CD14-positive monocyte (primary cell): Measurements from ENCODE around the gene SART1. TPM values are rescaled to one million over a fixed set of nuclear protein-coding genes. Genes with fewer than 3 reads are reported as not detected.

Experiments
- DNase-seq, 3 donors: peaks; one replicate each; pipeline ENCODE4 v3.0.0-alpha.2; 2011 to 2022
- H2AFZ ChIP-seq: 2 replicates; pipeline ENCODE4 v1.6.0; 2012; ENCODE audit warnings: mild to moderate bottlenecking, low read depth, low read length, inconsistent platforms; ENCODE audit not compliant: insufficient read depth, poor library complexity, severe bottlenecking
- H3K27ac ChIP-seq, 2 donors: 1 replicate in 1 of 2; 2 replicates in 1 of 2; pipeline ENCODE4 v1.5.1; 2012 to 2013; ENCODE audit warnings: low read length in 2 of 2, control low read depth in 1 of 2, inconsistent platforms in 1 of 2, low read depth in 1 of 2, mild to moderate bottlenecking in 1 of 2
- H3K27me3 ChIP-seq, 2 donors: one replicate each; pipeline versions ENCODE4 v1.6.0 to v1.6.1; 2011 to 2013; ENCODE audit warnings: low read length in 2 of 2; ENCODE audit not compliant: control insufficient read depth in 2 of 2, insufficient read depth in 2 of 2
- H3K36me3 ChIP-seq, 2 donors: replicated peaks in 1 of 2; 1 replicate in 1 of 2; 2 replicates in 1 of 2; pipeline versions ENCODE4 v1.5.1 to v1.6.1; 2012 to 2013; ENCODE audit warnings: low read length in 2 of 2, control low read depth in 1 of 2, inconsistent platforms in 1 of 2, mild to moderate bottlenecking in 1 of 2; ENCODE audit not compliant: insufficient read depth in 2 of 2, control insufficient read depth in 1 of 2
- H3K4me1 ChIP-seq, 2 donors: 1 replicate in 1 of 2; 2 replicates in 1 of 2; pipeline versions ENCODE4 v1.5.1 to v1.6.1; 2012 to 2013; ENCODE audit warnings: low read length in 2 of 2, control low read depth in 1 of 2, inconsistent platforms in 1 of 2, mild to moderate bottlenecking in 1 of 2, moderate library complexity in 1 of 2; ENCODE audit not compliant: insufficient read depth in 2 of 2, control insufficient read depth in 1 of 2
- H3K4me2 ChIP-seq: replicated peaks from 2 replicates; pipeline ENCODE3; 2012; ENCODE audit warnings: low read length, moderate library complexity, mild to moderate bottlenecking; ENCODE audit not compliant: poor library complexity, severe bottlenecking; ENCODE audit errors: extremely low read depth
- H3K4me3 ChIP-seq, 3 experiments: fragments of 200-600 bp in 1 of 3; sonication (generic) in 1 of 3; replicated peaks in 1 of 3; 1 replicate in 2 of 3; 2 replicates in 1 of 3; pipeline ENCODE4 v1.5.1; 2011 to 2013; ENCODE audit warnings: low read length in 3 of 3, mild to moderate bottlenecking in 3 of 3, control low read depth in 2 of 3, low read depth in 2 of 3, inconsistent platforms in 1 of 3, moderate library complexity in 1 of 3
- H3K79me2 ChIP-seq: 2 replicates; pipeline ENCODE4 v1.6.0; 2012; ENCODE audit warnings: mild to moderate bottlenecking, control low read depth, inconsistent platforms, low read length, moderate library complexity; ENCODE audit not compliant: insufficient read depth
- H3K9ac ChIP-seq: 2 replicates; pipeline ENCODE4 v1.6.0; 2017; ENCODE audit warnings: low read length, mild to moderate bottlenecking; ENCODE audit not compliant: insufficient read depth, poor library complexity, severe bottlenecking
- H3K9me3 ChIP-seq, 2 donors: replicated peaks in 1 of 2; 1 replicate in 1 of 2; 2 replicates in 1 of 2; pipeline versions ENCODE4 v1.5.1 to v1.6.1; 2012 to 2013; ENCODE audit warnings: low read length in 2 of 2, control low read depth in 1 of 2; ENCODE audit not compliant: control insufficient read depth in 1 of 2, insufficient read depth in 1 of 2
- H4K20me1 ChIP-seq: 2 replicates; pipeline ENCODE4 v1.6.0; 2012; ENCODE audit warnings: mild to moderate bottlenecking, low read length, control low read depth, moderate library complexity; ENCODE audit not compliant: insufficient read depth
- H3K27ac Mint-ChIP-seq, 7 donors: one replicate each; pipeline ENCODE4 v1.8.0; 2020; ENCODE audit warnings: mild to moderate bottlenecking in 7 of 7, mixed read lengths in 7 of 7, moderate library complexity in 6 of 7, inconsistent platforms in 2 of 7
- H3K27me3 Mint-ChIP-seq, 3 donors: one replicate each; pipeline ENCODE4 v1.8.0; 2021 to 2022; ENCODE audit warnings: low read depth in 3 of 3, mild to moderate bottlenecking in 3 of 3, mixed read lengths in 3 of 3, moderate library complexity in 3 of 3, inconsistent platforms in 1 of 3
- H3K36me3 Mint-ChIP-seq, 2 donors: one replicate each; pipeline ENCODE4 v1.8.0; 2020; ENCODE audit warnings: mixed read lengths in 2 of 2, inconsistent platforms in 1 of 2, mild to moderate bottlenecking in 1 of 2
- H3K4me1 Mint-ChIP-seq: one replicate; pipeline ENCODE4 v1.8.0; 2020; ENCODE audit warnings: mild to moderate bottlenecking, mixed read lengths
- H3K4me3 Mint-ChIP-seq, 2 donors: one replicate each; pipeline ENCODE4 v1.8.0; 2020; ENCODE audit warnings: mild to moderate bottlenecking in 2 of 2, mixed read lengths in 2 of 2, moderate library complexity in 1 of 2
- H3K9me3 Mint-ChIP-seq, 7 donors: one replicate each; pipeline ENCODE4 v1.8.0; 2020 to 2022; ENCODE audit warnings: mixed read lengths in 7 of 7, mild to moderate bottlenecking in 6 of 7, moderate library complexity in 6 of 7, inconsistent platforms in 2 of 7
- WGBS: methylation state at CpG from one replicate; pipeline ENCODE4 v1.1.5; 2013; ENCODE audit warnings: missing lambda C conversion rate; ENCODE audit not compliant: insufficient coverage; 5-methylcytosine and 5-hydroxymethylcytosine counted together
- intact Hi-C, 2 donors: fragments of 100-400 bp; cut with micrococcal nuclease; formaldehyde crosslinking; loops; one replicate each; pipeline versions ENCODE4 v1.15.0 to v1.15.1; 2023
- polyA plus RNA-seq, 3 donors: library from polyadenylated mRNA; depleted of rRNA in 1 of 3; unstranded in 2 of 3; stranded (reverse) in 1 of 3; fragments of 300-500 nt in 2 of 3; fragments of >200 nt in 1 of 3; fragmentation: Illumina TruSeq in 2 of 3; gene quantifications; 1 replicate in 2 of 3; 2 replicates in 1 of 3; pipeline ENCODE4 v1.2.3, GENCODE V29; 2012 to 2021
- TF ChIP-seq, protein P1 (sequence below): fragments of 200-600 bp; IDR thresholded peaks from one replicate; pipeline ENCODE4 v1.8.0; 2022; ENCODE audit warnings: antibody characterized with exemption, mild to moderate bottlenecking

SART1 gene
- polyA plus RNA-seq, 3 donors: 8.9 to 52.8 (median 16.1) TPM

DNA sequence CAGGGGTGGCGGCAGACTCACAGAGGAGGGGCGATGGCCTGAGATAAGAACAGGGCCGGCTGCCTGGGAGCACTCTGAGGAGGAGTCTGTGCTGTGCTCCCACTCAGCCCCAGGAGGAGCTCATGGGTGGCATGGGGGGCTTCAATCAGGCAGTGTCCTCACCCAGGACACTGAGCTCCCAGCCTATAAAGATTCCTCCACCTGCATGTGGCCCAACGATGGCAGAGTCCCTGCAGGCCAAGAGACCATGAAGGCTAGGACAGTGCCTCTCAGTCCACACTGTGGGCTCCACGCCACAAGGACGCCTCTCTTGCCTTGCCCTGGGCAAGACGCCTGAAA lies 52.2 kb downstream of the SART1 start:
- Mint-ChIP-seq H3K27ac (peak overlapping the region in 1 of 7 donors; percentile 33), H3K4me3 (no peak overlapping the region), H3K27me3 (peaks cover 22 to 35% (median 32%) of the 10 kb centered on the region in 3 donors), H3K36me3 (peaks cover 19 to 27% of the 10 kb centered on the region in 2 donors), H3K9me3 (peaks cover 0 to 5% (median 2%) of the 10 kb centered on the region in 7 donors), H3K4me1 (peaks cover 41% of the 10 kb centered on the region)
- Histone ChIP-seq H3K4me3 (no peak overlapping the region), H3K4me2 (peak overlapping the region; percentile 53), H2AFZ (no peak overlapping the region), H3K9me3 (no peaks in the 10 kb centered on the region), H3K79me2 (no peaks in the 10 kb centered on the region), H3K4me1 (peaks cover 42 to 43% of the 10 kb centered on the region in 2 donors), H3K36me3 (peaks cover 8 to 9% of the 10 kb centered on the region in 2 donors), H3K9ac (no peak overlapping the region), H3K27ac (no peak overlapping the region), H3K27me3 (peaks cover 14 to 23% of the 10 kb centered on the region in 2 donors), H4K20me1 (no peaks in the 10 kb centered on the region)
- DNase-seq: no peak
- WGBS: 96% methylated on average over 5 of the region's 7 CpGs
- intact Hi-C loops: no loop called here
- TF ChIP-seq, protein P1, sequence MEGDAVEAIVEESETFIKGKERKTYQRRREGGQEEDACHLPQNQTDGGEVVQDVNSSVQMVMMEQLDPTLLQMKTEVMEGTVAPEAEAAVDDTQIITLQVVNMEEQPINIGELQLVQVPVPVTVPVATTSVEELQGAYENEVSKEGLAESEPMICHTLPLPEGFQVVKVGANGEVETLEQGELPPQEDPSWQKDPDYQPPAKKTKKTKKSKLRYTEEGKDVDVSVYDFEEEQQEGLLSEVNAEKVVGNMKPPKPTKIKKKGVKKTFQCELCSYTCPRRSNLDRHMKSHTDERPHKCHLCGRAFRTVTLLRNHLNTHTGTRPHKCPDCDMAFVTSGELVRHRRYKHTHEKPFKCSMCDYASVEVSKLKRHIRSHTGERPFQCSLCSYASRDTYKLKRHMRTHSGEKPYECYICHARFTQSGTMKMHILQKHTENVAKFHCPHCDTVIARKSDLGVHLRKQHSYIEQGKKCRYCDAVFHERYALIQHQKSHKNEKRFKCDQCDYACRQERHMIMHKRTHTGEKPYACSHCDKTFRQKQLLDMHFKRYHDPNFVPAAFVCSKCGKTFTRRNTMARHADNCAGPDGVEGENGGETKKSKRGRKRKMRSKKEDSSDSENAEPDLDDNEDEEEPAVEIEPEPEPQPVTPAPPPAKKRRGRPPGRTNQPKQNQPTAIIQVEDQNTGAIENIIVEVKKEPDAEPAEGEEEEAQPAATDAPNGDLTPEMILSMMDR: no peak

DNA sequence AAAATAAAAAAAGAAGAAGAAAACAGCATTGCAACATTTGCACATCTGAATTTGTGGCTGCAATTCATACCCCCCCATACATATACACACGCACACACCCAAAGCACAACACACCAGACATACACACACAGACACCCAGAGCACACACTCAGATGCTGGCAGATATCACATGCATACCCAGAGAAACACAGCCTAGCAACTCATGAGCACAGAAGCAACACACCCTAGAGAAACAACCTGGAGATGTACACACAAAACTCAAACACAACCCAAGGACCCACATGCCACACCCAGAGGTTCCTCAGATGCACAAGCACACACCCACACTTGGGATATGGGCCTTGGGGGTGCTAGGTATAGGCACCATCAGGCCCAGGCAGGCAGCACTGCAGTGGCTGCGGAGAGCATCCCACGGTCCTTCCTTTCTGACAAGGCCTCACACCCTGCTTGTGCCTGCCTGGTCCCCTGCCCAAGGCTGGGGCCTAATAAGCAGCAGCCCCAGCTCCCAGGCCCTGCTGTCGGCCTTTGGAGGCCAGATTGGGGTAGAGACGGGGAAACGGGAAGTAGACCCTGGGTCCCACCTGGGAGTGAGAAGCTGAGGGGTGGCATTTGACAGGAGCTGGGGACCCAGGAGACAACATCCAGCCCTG lies 53.4 kb downstream of the SART1 start:
- peak; percentile 38 to 75 (median 55) for DNase-seq
- H4K20me1 ChIP-seq: no peaks in the 10 kb centered on the region
- Mint-ChIP-seq H3K36me3 (peaks cover 20 to 29% of the 10 kb centered on the region in 2 donors), H3K4me3 (no peak overlapping the region), H3K27me3 (peaks cover 24 to 29% (median 28%) of the 10 kb centered on the region in 3 donors), H3K9me3 (peaks cover 0 to 5% (median 0%) of the 10 kb centered on the region in 7 donors), H3K4me1 (peaks cover 41% of the 10 kb centered on the region), H3K27ac (peak overlapping the region; percentile 52 to 91 (median 83))
- peaks cover 8 to 9% of the 10 kb centered on the region in 2 donors for H3K36me3 ChIP-seq
- TF ChIP-seq, protein P1: no peak
- H3K79me2 ChIP-seq: peaks cover 3% of the 10 kb centered on the region
- intact Hi-C loops: no loop called here
- 64% methylated on average over 6 of the region's 6 CpGs for WGBS
- H3K9ac ChIP-seq: peak overlapping the region; percentile 19
- H3K4me1 ChIP-seq: peaks cover 44% of the 10 kb centered on the region in 2 donors
- H3K4me3 ChIP-seq: peak overlapping the region in 1 of 3 experiments; percentile 4
- H3K27me3 ChIP-seq: peaks cover 14 to 22% of the 10 kb centered on the region in 2 donors
- peak overlapping the region; percentile 44 to 77 for H3K27ac ChIP-seq
- peak overlapping the region; percentile 28 for H3K4me2 ChIP-seq
- no peaks in the 10 kb centered on the region for H3K9me3 ChIP-seq
- H2AFZ ChIP-seq: no peak overlapping the region
